Measurements from ENCODE around the gene DNAJB5.

DNA sequence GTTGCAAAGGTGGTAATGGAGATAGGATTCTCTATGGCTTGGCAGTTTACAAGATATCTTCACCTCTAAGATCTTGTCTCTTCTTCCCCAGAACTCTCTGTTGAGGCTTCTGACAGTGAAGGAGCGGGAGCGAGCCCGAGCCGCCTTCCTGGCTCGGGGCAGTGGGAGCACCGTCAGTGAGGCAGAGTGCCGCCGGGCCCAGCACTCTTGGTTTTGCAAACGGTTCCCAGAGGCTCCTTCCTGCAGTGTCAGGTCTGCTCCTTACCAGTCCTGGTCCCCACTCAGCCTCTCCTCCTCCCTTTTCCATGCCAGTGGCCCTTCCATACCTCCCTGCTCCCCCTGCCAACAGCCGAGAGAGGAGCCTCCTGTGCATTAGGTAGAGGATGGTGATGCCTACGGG, 12.6 kb upstream of the DNAJB5 start:
- TF ChIP-seq TAF1 (IDR thresholded peaks at IDR 0.05; ENCODE audit: low read depth, low read length) (no peak), POLR2AphosphoS5 (IDR thresholded peaks at IDR 0.05; ENCODE audit: low read depth, low read length) (no peak), POLR2A (IDR thresholded peaks at IDR 0.05; ENCODE audit: low read depth, low read length) (no peak), SPI1 (IDR thresholded peaks at IDR 0.05; ENCODE audit: low read depth, low read length) (no peak), PAX5 (IDR thresholded peaks at IDR 0.05; ENCODE audit: insufficient read depth, low read length, severe bottlenecking) (no peak)

Data from GM12891 (cell line).